ENCODE measurements around the gene TMTC2.
"Not testable (repeated sequence)": the region's sequence is repeated elsewhere in the genome, so short reads cannot be mapped to it uniquely, and the experiment has no call there.

DNA sequence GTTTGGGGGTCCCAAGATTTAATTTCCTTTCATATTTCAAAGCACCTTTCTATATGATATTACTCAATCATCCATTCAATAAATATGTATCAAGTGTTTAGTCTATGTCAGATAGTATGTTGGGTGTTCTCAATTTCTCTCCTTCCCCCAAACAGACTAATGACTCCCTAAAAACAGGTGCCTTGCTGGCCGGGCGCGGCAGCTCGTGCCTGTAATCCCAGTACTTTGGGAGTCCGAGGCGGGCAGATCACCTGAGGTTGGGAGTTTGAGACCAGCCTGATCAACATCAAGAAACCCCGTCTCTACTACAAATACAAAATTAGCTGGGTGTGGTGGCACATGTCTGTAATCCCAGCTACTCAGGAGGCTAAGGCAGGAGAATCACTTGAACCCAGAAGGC, 78.5 kb downstream of the TMTC2 start:
- TF ChIP-seq, protein P1, sequence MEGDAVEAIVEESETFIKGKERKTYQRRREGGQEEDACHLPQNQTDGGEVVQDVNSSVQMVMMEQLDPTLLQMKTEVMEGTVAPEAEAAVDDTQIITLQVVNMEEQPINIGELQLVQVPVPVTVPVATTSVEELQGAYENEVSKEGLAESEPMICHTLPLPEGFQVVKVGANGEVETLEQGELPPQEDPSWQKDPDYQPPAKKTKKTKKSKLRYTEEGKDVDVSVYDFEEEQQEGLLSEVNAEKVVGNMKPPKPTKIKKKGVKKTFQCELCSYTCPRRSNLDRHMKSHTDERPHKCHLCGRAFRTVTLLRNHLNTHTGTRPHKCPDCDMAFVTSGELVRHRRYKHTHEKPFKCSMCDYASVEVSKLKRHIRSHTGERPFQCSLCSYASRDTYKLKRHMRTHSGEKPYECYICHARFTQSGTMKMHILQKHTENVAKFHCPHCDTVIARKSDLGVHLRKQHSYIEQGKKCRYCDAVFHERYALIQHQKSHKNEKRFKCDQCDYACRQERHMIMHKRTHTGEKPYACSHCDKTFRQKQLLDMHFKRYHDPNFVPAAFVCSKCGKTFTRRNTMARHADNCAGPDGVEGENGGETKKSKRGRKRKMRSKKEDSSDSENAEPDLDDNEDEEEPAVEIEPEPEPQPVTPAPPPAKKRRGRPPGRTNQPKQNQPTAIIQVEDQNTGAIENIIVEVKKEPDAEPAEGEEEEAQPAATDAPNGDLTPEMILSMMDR (IDR thresholded peaks at IDR 0.05): not testable (repeated sequence)
- not testable (repeated sequence) for TF ChIP-seq POLR2A (IDR thresholded peaks at IDR 0.05)
